H1 (cell line): ENCODE results near the gene KLRF1. TPM values are rescaled to one million over a fixed set of nuclear protein-coding genes. Genes with fewer than 3 reads are reported as not detected.

Experiments used
- CTCF ChIA-PET: fragments of 300-600 bp; sonication (Branson Sonifier 250); formaldehyde crosslinking; loops from one replicate; lab custom pipeline; 2021; ENCODE audit not compliant: partially characterized antibody; lab: Charles Lee
- POLR2A ChIA-PET: fragments of 300-600 bp; sonication (Branson Sonifier 250); formaldehyde crosslinking; loops from one replicate; lab custom pipeline; 2021; ENCODE audit warnings: inconsistent platforms; ENCODE audit not compliant: partially characterized antibody; lab: Charles Lee
- DNase-seq, 2 experiments: peaks; one replicate each; pipeline versions ENCODE4 v3.0.0 to v3.0.0-alpha.2; 2010 to 2022; ENCODE audit warnings: low spot score in 2 of 2, low read depth in 1 of 2, mixed read lengths in 1 of 2
- FAIRE-seq: peaks from 2 replicates; lab custom pipeline; 2011; peaks lifted over from hg19 to GRCh38; lab: Jason Lieb, UNC
- H2AFZ ChIP-seq: 2 replicates; pipeline ENCODE4 v1.8.1; 2012; ENCODE audit warnings: low read length, inconsistent platforms
- H2AK5ac ChIP-seq: 2 replicates; pipeline ENCODE4 v1.6.1; 2013; ENCODE audit warnings: low read depth, low read length
- H2BK120ac ChIP-seq: replicated peaks from 2 replicates; pipeline ENCODE3; 2013; ENCODE audit warnings: low read depth, low read length, inconsistent platforms
- H2BK12ac ChIP-seq: 2 replicates; pipeline ENCODE4 v1.6.1; 2013; ENCODE audit warnings: low read depth, low read length
- H2BK15ac ChIP-seq: 2 replicates; pipeline ENCODE4 v1.6.1; 2013; ENCODE audit warnings: low read length
- H2BK20ac ChIP-seq: 2 replicates; pipeline ENCODE4 v1.6.1; 2013; ENCODE audit warnings: low read length
- H2BK5ac ChIP-seq: 2 replicates; pipeline ENCODE4 v1.6.1; 2013; ENCODE audit warnings: low read depth, low read length
- H3K14ac ChIP-seq: 2 replicates; pipeline ENCODE4 v1.6.1; 2013; ENCODE audit warnings: inconsistent platforms; ENCODE audit not compliant: insufficient read length
- H3K18ac ChIP-seq: 2 replicates; pipeline ENCODE4 v1.6.1; 2013; ENCODE audit warnings: low read length; ENCODE audit errors: extremely low read depth
- H3K23ac ChIP-seq: 2 replicates; pipeline ENCODE4 v1.6.1; 2013; ENCODE audit warnings: inconsistent platforms; ENCODE audit not compliant: insufficient read length
- H3K23me2 ChIP-seq: 2 replicates; pipeline ENCODE4 v1.6.1; 2013; ENCODE audit warnings: low read depth, low read length
- H3K27ac ChIP-seq: 2 replicates; pipeline ENCODE4 v1.6.1; 2011; ENCODE audit warnings: low read depth, low read length, inconsistent platforms
- H3K27me3 ChIP-seq, 4 experiments: replicated peaks in 1 of 4; 1 replicate in 1 of 4; 2 replicates in 3 of 4; pipeline versions ENCODE4 v1.6.1 to v1.8.1; 2011 to 2013; ENCODE audit warnings: low read length in 3 of 4, mild to moderate bottlenecking in 3 of 4, inconsistent platforms in 2 of 4, mixed read lengths in 2 of 4, moderate library complexity in 1 of 4; ENCODE audit not compliant: control insufficient read depth in 3 of 4, insufficient read depth in 3 of 4; ENCODE audit errors: extremely low read depth in 1 of 4
- H3K36me3 ChIP-seq, 4 experiments: 2 replicates each; pipeline versions ENCODE4 v1.6.1 to v1.8.1; 2011 to 2013; ENCODE audit warnings: mild to moderate bottlenecking in 4 of 4, low read length in 3 of 4, moderate library complexity in 2 of 4, control low read depth in 1 of 4, inconsistent platforms in 1 of 4; ENCODE audit not compliant: insufficient read depth in 4 of 4, control insufficient read depth in 2 of 4
- H3K4ac ChIP-seq: replicated peaks from 2 replicates; pipeline ENCODE3; 2013; ENCODE audit warnings: low read length, low read depth, mixed read lengths, inconsistent platforms; ENCODE audit not compliant: insufficient read length
- H3K4me1 ChIP-seq, 4 experiments: replicated peaks in 1 of 4; 1 replicate in 1 of 4; 2 replicates in 3 of 4; pipeline versions ENCODE4 v1.6.1 to v1.8.1; 2011 to 2013; ENCODE audit warnings: low read length in 3 of 4, inconsistent platforms in 2 of 4, mixed read lengths in 1 of 4; ENCODE audit not compliant: insufficient read depth in 4 of 4, control insufficient read depth in 3 of 4
- H3K4me2 ChIP-seq, 2 experiments: 2 replicates each; pipeline versions ENCODE4 v1.6.1 to v1.8.1; 2011 to 2013; ENCODE audit warnings: low read depth in 2 of 2, low read length in 2 of 2, control low read depth in 1 of 2, inconsistent platforms in 1 of 2, mild to moderate bottlenecking in 1 of 2; ENCODE audit not compliant: insufficient read depth in 1 of 2
- H3K4me3 ChIP-seq, 4 experiments: fragments of 200-600, 300-600 bp in 1 of 4; sonication (generic), shearing (Covaris generic), sonication (Bioruptor Twin) in 1 of 4; 2 replicates each; pipeline versions ENCODE4 v1.5.1 to v1.8.1; 2011 to 2016; ENCODE audit warnings: low read length in 4 of 4, low read depth in 3 of 4, control low read depth in 2 of 4, inconsistent platforms in 2 of 4, mild to moderate bottlenecking in 2 of 4, mixed read lengths in 1 of 4, moderate library complexity in 1 of 4; ENCODE audit not compliant: insufficient read depth in 2 of 4; ENCODE audit errors: extremely low read depth in 1 of 4
- H3K56ac ChIP-seq: replicated peaks from 2 replicates; pipeline ENCODE3; 2013; ENCODE audit warnings: low read depth, mild to moderate bottlenecking, mixed read lengths, low read length, inconsistent platforms; ENCODE audit not compliant: insufficient read length
- H3K79me1 ChIP-seq: 2 replicates; pipeline ENCODE4 v1.6.1; 2013; ENCODE audit warnings: low read depth, low read length, control low read depth
- H3K79me2 ChIP-seq, 2 experiments: 2 replicates each; pipeline versions ENCODE4 v1.6.1 to v1.8.1; 2012 to 2013; ENCODE audit warnings: low read length in 2 of 2, mild to moderate bottlenecking in 2 of 2, inconsistent platforms in 1 of 2; ENCODE audit not compliant: insufficient read depth in 2 of 2, control insufficient read depth in 1 of 2
- H3K9ac ChIP-seq, 4 experiments: replicated peaks in 1 of 4; 1 replicate in 1 of 4; 2 replicates in 3 of 4; pipeline versions ENCODE4 v1.6.1 to v1.8.1; 2011 to 2013; ENCODE audit warnings: low read depth in 3 of 4, low read length in 3 of 4, control low read depth in 2 of 4, mild to moderate bottlenecking in 2 of 4, moderate library complexity in 2 of 4, inconsistent platforms in 1 of 4; ENCODE audit errors: extremely low read depth in 1 of 4
- H3K9me3 ChIP-seq, 2 experiments: 2 replicates each; pipeline versions ENCODE4 v1.6.1 to v1.8.1; 2012 to 2013; ENCODE audit warnings: mild to moderate bottlenecking in 2 of 2, moderate library complexity in 2 of 2, control low read depth in 1 of 2, inconsistent platforms in 1 of 2, low read depth in 1 of 2, low read length in 1 of 2, mixed read lengths in 1 of 2; ENCODE audit not compliant: insufficient read depth in 2 of 2
- H4K20me1 ChIP-seq, 2 experiments: replicated peaks in 1 of 2; 2 replicates each; pipeline versions ENCODE3 to v1.8.1; 2011 to 2013; ENCODE audit warnings: inconsistent platforms in 2 of 2, low read length in 2 of 2, mild to moderate bottlenecking in 1 of 2; ENCODE audit not compliant: insufficient read depth in 2 of 2, control insufficient read depth in 1 of 2
- H4K5ac ChIP-seq: 2 replicates; pipeline ENCODE4 v1.6.1; 2013; ENCODE audit warnings: low read length, low read depth, mixed read lengths, inconsistent platforms; ENCODE audit not compliant: insufficient read length
- H4K8ac ChIP-seq: 2 replicates; pipeline ENCODE4 v1.8.0; 2013; ENCODE audit warnings: mild to moderate bottlenecking, moderate library complexity, low read length, inconsistent platforms; ENCODE audit not compliant: insufficient read depth; ENCODE audit errors: extremely low read depth
- H4K91ac ChIP-seq: replicated peaks from 2 replicates; pipeline ENCODE3; 2013; ENCODE audit warnings: low read length, mixed read lengths, inconsistent platforms; ENCODE audit not compliant: insufficient read length
- CREB1 ChIP-seq: IDR thresholded peaks from 2 replicates; pipeline ENCODE4 v1.6.1; 2012; ENCODE audit warnings: inconsistent platforms
- WGBS, 2 experiments: shearing (Covaris generic) in 1 of 2; methylation state at CpG; one replicate each; pipeline versions ENCODE4 v1.1.6 to v1.1.7; 2013 to 2015; ENCODE audit warnings: low lambda C conversion rate in 2 of 2, mixed read lengths in 2 of 2, inconsistent platforms in 1 of 2, low coverage in 1 of 2, missing lambda C conversion rate in 1 of 2; ENCODE audit not compliant: insufficient replicate concordance in 2 of 2, insufficient coverage in 1 of 2, insufficient read length in 1 of 2; ENCODE audit errors: extremely low coverage in 1 of 2, missing lambda C conversion rate in 1 of 2; 5-methylcytosine and 5-hydroxymethylcytosine counted together
- polyA plus RNA-seq, 7 experiments: library from polyadenylated mRNA; depleted of rRNA in 3 of 7; stranded (reverse) in 5 of 7; unstranded in 2 of 7; fragments of >200 nt in 5 of 7; fragments of 200-250 nt in 2 of 7; gene quantifications; 1 replicate in 5 of 7; 2 replicates in 1 of 7; 4 replicates in 1 of 7; pipeline versions ENCODE4 v1.2.1 to v1.2.3, GENCODE V29; 2011 to 2013; ENCODE audit warnings: missing spikeins in 2 of 7, mixed read lengths in 2 of 7
- total RNA-seq: library from RNA; stranded (reverse); fragmentation: NEBNext Ultra II Directional; extraction: Animal tissue kit (Norgen Biotek cat#: 25700); gene quantifications from 2 replicates; pipeline ENCODE4 v1.2.1, GENCODE V29; 2021

The KLRF1 gene
- total and polyA plus RNA-seq, 2 of the 8 experiments (the other 6 are each of a cell fraction or from before 2014, with no cell fraction given), result not detected

- no peaks in the 10 kb centered on the region for H3K4me1 ChIP-seq
- H2AK5ac ChIP-seq, result no peak overlapping the region
- no peak overlapping the region for H2AFZ ChIP-seq
- H3K14ac ChIP-seq, result no peak overlapping the region
- H3K23ac ChIP-seq, result no peak overlapping the region
- H2BK15ac ChIP-seq, result no peak overlapping the region
- no peak overlapping the region for H3K18ac ChIP-seq
- 90 to 100% methylated on average over 1 to 4 of the region's 4 CpGs for WGBS, 2 experiments
- no peak overlapping the region for H3K4me3 ChIP-seq
- H4K5ac ChIP-seq, result no peak overlapping the region
- TF ChIP-seq CREB1, result no peak
- H3K4ac ChIP-seq, result no peak overlapping the region
- no peak for DNase-seq
- H4K20me1 ChIP-seq, result no peaks in the 10 kb centered on the region
- no peak overlapping the region for H3K56ac ChIP-seq
- no peaks in the 10 kb centered on the region for H3K79me1 ChIP-seq
- CTCF ChIA-PET, result interaction anchor here (0.7 to 2.8 kb wide), 3 partner anchors 13 to 59 kb away, joined by 3 to 18 read pairs (median 3); no protein-coding TSS in a partner anchor
- H3K27me3 ChIP-seq, result no peaks in the 10 kb centered on the region
- no peaks in the 10 kb centered on the region for H3K79me2 ChIP-seq
- no peak overlapping the region for H3K4me2 ChIP-seq
- H3K36me3 ChIP-seq, result no peaks in the 10 kb centered on the region
- no peak overlapping the region for H2BK5ac ChIP-seq
- no peak overlapping the region for H3K9ac ChIP-seq
- H3K9me3 ChIP-seq, result no peaks in the 10 kb centered on the region
- FAIRE-seq, result no peak
- H3K23me2 ChIP-seq, result no peaks in the 10 kb centered on the region
- H4K91ac ChIP-seq, result no peak overlapping the region
- H3K27ac ChIP-seq, result no peak overlapping the region
- POLR2A ChIA-PET, result no interaction called here
- no peak overlapping the region for H2BK12ac ChIP-seq
- H2BK120ac ChIP-seq, result no peak overlapping the region
- H4K8ac ChIP-seq, result no peak overlapping the region
- H2BK20ac ChIP-seq, result no peak overlapping the region
Observed at GRCh38 chr12:9809338-9809737, 17.9 kb upstream of the KLRF1 start.
